Stimulated activated CD8-positive, alpha-beta memory T cell treated with anti-CD3 and anti-CD28 coated beads, Interleukin-7, amount 100 ng/mL, for 1 hour (primary cell): ENCODE results near the gene TFB2M.
A peak's percentile ranks its signal among the peaks of the same experiment; 100 is the strongest.
"Not testable (repeated sequence)": the region's sequence is repeated elsewhere in the genome, so short reads cannot be mapped to it uniquely, and the experiment has no call there.

Experiments used
- DNase-seq, 2 donors: peaks; one replicate each; pipeline ENCODE4 v3.0.0-alpha.2; 2020; ENCODE audit warnings: low read depth in 2 of 2

The TFB2M gene

GRCh38 chr1:246566128-246566812 is at the start of gene TFB2M, which contains the start of gene CNST:
TSS of gene TFB2M (minus strand) at chr1:246566261. CDS start at chr1:246566138, 123 bp downstream.
TSS of gene CNST (plus strand) at chr1:246566456. CDS start at chr1:246591563, 25,107 bp downstream.
- peak; percentile 75 to 83 for DNase-seq

- DNase-seq, result no peak
Measured at GRCh38 chr1:246613096-246613758, 47.2 kb upstream of the TFB2M start.

GRCh38 chr1:246609632-246610031 is 43.6 kb upstream of the TFB2M start:
- no peak for DNase-seq

- no peak for DNase-seq
Measured at GRCh38 chr1:246608616-246609376, 42.7 kb upstream of the TFB2M start.

- DNase-seq, result no peak
Measured at GRCh38 chr1:246607462-246607861, 41.4 kb upstream of the TFB2M start.

GRCh38 chr1:246605231-246605630 is 39.2 kb upstream of the TFB2M start:
- not testable (repeated sequence) for DNase-seq

- DNase-seq, result no peak
Measured at GRCh38 chr1:246602194-246602593, 36.1 kb upstream of the TFB2M start.

GRCh38 chr1:246600579-246600978 is 34.5 kb upstream of the TFB2M start:
- DNase-seq, result no peak

GRCh38 chr1:246599315-246599714 is 33.3 kb upstream of the TFB2M start:
- no peak for DNase-seq

GRCh38 chr1:246597971-246598370 is 31.9 kb upstream of the TFB2M start:
- DNase-seq, result no peak

- no peak for DNase-seq
Measured at GRCh38 chr1:246597340-246597739, 31.3 kb upstream of the TFB2M start.

- no peak for DNase-seq
Measured at GRCh38 chr1:246595146-246595545, 29.1 kb upstream of the TFB2M start.

GRCh38 chr1:246592695-246593094 is 26.6 kb upstream of the TFB2M start:
- DNase-seq, result no peak

- no peak for DNase-seq
Measured at GRCh38 chr1:246591958-246592357, 25.9 kb upstream of the TFB2M start.

- DNase-seq, result no peak
Measured at GRCh38 chr1:246591504-246591903, 25.4 kb upstream of the TFB2M start.

GRCh38 chr1:246591047-246591446 is 25.0 kb upstream of the TFB2M start:
- no peak for DNase-seq

- DNase-seq, result not testable (repeated sequence)
Measured at GRCh38 chr1:246589919-246590318, 23.9 kb upstream of the TFB2M start.

- DNase-seq, result no peak
Measured at GRCh38 chr1:246588159-246588721, 22.2 kb upstream of the TFB2M start.

- no peak for DNase-seq
Measured at GRCh38 chr1:246587606-246588005, 21.5 kb upstream of the TFB2M start.

GRCh38 chr1:246587032-246587431 is 21.0 kb upstream of the TFB2M start:
- no peak for DNase-seq

- no peak for DNase-seq
Measured at GRCh38 chr1:246583448-246584185, 17.6 kb upstream of the TFB2M start.

GRCh38 chr1:246583056-246583440 is 17.0 kb upstream of the TFB2M start:
- DNase-seq, result no peak
